GM12878 (cell line): ENCODE data around the gene TNFRSF1B.

Source experiments
- EP300 ChIP-seq, 2 experiments: fragments of 150-350 bp in 1 of 2; IDR thresholded peaks; 2 replicates each; pipeline ENCODE4 v1.6.1; 2011 to 2012; ENCODE audit warnings: low read depth in 2 of 2, low read length in 2 of 2, borderline replicate concordance in 1 of 2, improper control_type of control experiment in 1 of 2, inconsistent platforms in 1 of 2; ENCODE audit not compliant: control insufficient read depth in 1 of 2
- MYC ChIP-seq: IDR thresholded peaks from 2 replicates; pipeline ENCODE4 v1.6.1; 2011; ENCODE audit warnings: mild to moderate bottlenecking, low read length, moderate library complexity, inconsistent platforms; ENCODE audit not compliant: insufficient read depth, insufficient replicate concordance, insufficient read length, severe bottlenecking
- NFXL1 ChIP-seq: fragments of 450-650 bp; IDR thresholded peaks from 2 replicates; pipeline ENCODE4 v1.6.1; 2017; ENCODE audit warnings: antibody characterized with exemption, mild to moderate bottlenecking, borderline replicate concordance

GRCh38 chr1:12245116-12245515 lies 78.3 kb downstream of the TNFRSF1B start:
- TF ChIP-seq MYC (no peak), NFXL1 (no peak), EP300 (IDR thresholded peaks at IDR 0.05; ENCODE audit: borderline replicate concordance in 1 of 2, control insufficient read depth in 1 of 2, low read depth in 2 of 2, low read length in 2 of 2) (no peak)
